ENCODE results near the gene ERVV-1. TPM values are rescaled to one million over a fixed set of nuclear protein-coding genes. Genes with fewer than 3 reads are reported as not detected.

Gene ERVV-1
- total and polyA plus RNA-seq, 12 donors = not detected

GRCh38 chr19:53004242-53004641, 9.5 kb upstream of the ERVV-1 start:
- no peak for TF ChIP-seq POLR2A (IDR thresholded peaks at IDR 0.05)
- TF ChIP-seq, protein P1, sequence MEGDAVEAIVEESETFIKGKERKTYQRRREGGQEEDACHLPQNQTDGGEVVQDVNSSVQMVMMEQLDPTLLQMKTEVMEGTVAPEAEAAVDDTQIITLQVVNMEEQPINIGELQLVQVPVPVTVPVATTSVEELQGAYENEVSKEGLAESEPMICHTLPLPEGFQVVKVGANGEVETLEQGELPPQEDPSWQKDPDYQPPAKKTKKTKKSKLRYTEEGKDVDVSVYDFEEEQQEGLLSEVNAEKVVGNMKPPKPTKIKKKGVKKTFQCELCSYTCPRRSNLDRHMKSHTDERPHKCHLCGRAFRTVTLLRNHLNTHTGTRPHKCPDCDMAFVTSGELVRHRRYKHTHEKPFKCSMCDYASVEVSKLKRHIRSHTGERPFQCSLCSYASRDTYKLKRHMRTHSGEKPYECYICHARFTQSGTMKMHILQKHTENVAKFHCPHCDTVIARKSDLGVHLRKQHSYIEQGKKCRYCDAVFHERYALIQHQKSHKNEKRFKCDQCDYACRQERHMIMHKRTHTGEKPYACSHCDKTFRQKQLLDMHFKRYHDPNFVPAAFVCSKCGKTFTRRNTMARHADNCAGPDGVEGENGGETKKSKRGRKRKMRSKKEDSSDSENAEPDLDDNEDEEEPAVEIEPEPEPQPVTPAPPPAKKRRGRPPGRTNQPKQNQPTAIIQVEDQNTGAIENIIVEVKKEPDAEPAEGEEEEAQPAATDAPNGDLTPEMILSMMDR (IDR thresholded peaks at IDR 0.05) = no peak
- Histone ChIP-seq H3K27me3 (no peaks in the 10 kb centered on the region), H3K27ac (no peak overlapping the region), H3K9me3 (replicated peaks in 1 of 3) (no peaks in the 10 kb centered on the region), H3K4me1 (replicated peaks in 1 of 2) (no peaks in the 10 kb centered on the region), H3K36me3 (replicated peaks in 1 of 2) (no peaks in the 10 kb centered on the region), H3K4me3 (no peak overlapping the region)
- intact Hi-C loops (cut with DNase I) = no loop called here
- 87 to 94% (median 92%) methylated on average over 5 of the region's 5 CpGs for WGBS, 4 donors
- DNase-seq = no peak

DNA sequence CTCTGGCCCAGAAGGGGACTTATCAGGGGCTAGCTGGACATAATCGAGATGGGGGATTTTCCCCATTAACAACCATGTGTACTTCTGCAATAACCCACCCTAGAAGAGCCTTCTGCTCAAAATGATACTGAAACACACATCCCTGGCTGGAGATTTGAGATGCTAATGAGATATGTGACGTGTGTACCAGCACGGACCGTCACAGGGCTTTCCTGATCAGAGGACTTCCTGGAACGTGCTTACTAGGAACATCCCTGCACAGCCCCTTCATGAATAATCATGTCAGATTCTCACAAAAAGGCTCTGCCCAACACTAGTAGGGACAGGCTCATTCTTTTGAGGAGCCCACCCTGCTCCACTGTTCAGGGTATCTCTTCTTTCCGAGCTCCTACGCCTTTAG, 6.5 kb upstream of the ERVV-1 start:
- intact Hi-C loops (cut with DNase I) = no loop called here
- 70 to 79% (median 71%) methylated on average over 4 to 7 of the region's 7 CpGs for WGBS, 4 donors
- Histone ChIP-seq H3K4me3 (no peak overlapping the region), H3K36me3 (replicated peaks in 1 of 2) (no peaks in the 10 kb centered on the region), H3K27ac (no peak overlapping the region), H3K9me3 (replicated peaks in 1 of 3) (no peaks in the 10 kb centered on the region), H3K27me3 (no peaks in the 10 kb centered on the region), H3K4me1 (replicated peaks in 1 of 2) (no peaks in the 10 kb centered on the region)
- DNase-seq = no peak
- TF ChIP-seq, protein P1 (IDR thresholded peaks at IDR 0.05) = no peak
- TF ChIP-seq POLR2A (IDR thresholded peaks at IDR 0.05) = no peak

- no peak for DNase-seq
- Histone ChIP-seq H3K36me3 (replicated peaks in 1 of 2) (no peaks in the 10 kb centered on the region), H3K4me1 (replicated peaks in 1 of 2) (no peaks in the 10 kb centered on the region), H3K4me3 (no peak overlapping the region), H3K27me3 (no peaks in the 10 kb centered on the region), H3K9me3 (replicated peaks in 1 of 3) (no peaks in the 10 kb centered on the region), H3K27ac (no peak overlapping the region)
- TF ChIP-seq, protein P1 (IDR thresholded peaks at IDR 0.05) = no peak
- no peak for TF ChIP-seq POLR2A (IDR thresholded peaks at IDR 0.05)
- 56 to 68% (median 67%) methylated on average over 4 to 5 of the region's 5 CpGs for WGBS, 4 donors
- intact Hi-C loops (cut with DNase I) = no loop called here
These were observed 6.1 kb upstream of the ERVV-1 start for GRCh38 chr19:53007606-53008005.

GRCh38 chr19:53008061-53008778, 5.5 kb upstream of the ERVV-1 start:
- Histone ChIP-seq H3K27me3 (no peaks in the 10 kb centered on the region), H3K4me1 (replicated peaks in 1 of 2) (no peaks in the 10 kb centered on the region), H3K4me3 (no peak overlapping the region), H3K9me3 (replicated peaks in 1 of 3) (no peaks in the 10 kb centered on the region), H3K27ac (no peak overlapping the region), H3K36me3 (replicated peaks in 1 of 2) (no peaks in the 10 kb centered on the region)
- 85 to 89% (median 86%) methylated on average over 25 of the region's 25 CpGs for WGBS, 4 donors
- intact Hi-C loops (cut with DNase I) = no loop called here
- no peak for DNase-seq
- no peak for TF ChIP-seq POLR2A (IDR thresholded peaks at IDR 0.05)
- TF ChIP-seq, protein P1 (IDR thresholded peaks at IDR 0.05) = no peak

All from adrenal gland (tissue), 12 donors.